SK-N-SH treated with all-trans-retinoic acid at 6 μM for 48 hours (cell line): ENCODE measurements around the gene ATP13A2.

Experiments used
- ATAC-seq: fragments of 200-7000 bp; cut with Tn5 transposase; 3 replicates; pipeline ENCODE4 v1.9.1; 2020; ENCODE audit warnings: mild to moderate bottlenecking, moderate library complexity
- ARNTL ChIP-seq: fragments of 450-650 bp; formaldehyde crosslinking; IDR thresholded peaks from 2 replicates; pipeline ENCODE4 v1.5.0; 2020; ENCODE audit warnings: low read depth, mild to moderate bottlenecking, moderate library complexity, borderline replicate concordance
- BACH2 ChIP-seq: fragments of 250-450 bp; sonication (Bioruptor Pico); IDR thresholded peaks from 2 replicates; pipeline ENCODE4 v1.9.0; 2021; ENCODE audit warnings: mild to moderate bottlenecking, borderline replicate concordance
- CSDC2 ChIP-seq: fragments of 250-450 bp; sonication (Bioruptor Pico); IDR thresholded peaks from 2 replicates; pipeline ENCODE4 v1.5.0; 2020; ENCODE audit warnings: mild to moderate bottlenecking, moderate library complexity
- CSRNP3 ChIP-seq: fragments of 250-450 bp; sonication (Bioruptor Pico); IDR thresholded peaks from 2 replicates; pipeline ENCODE4 v1.5.1; 2021; ENCODE audit warnings: mild to moderate bottlenecking, moderate library complexity
- ESRRG ChIP-seq: fragments of 250-450 bp; sonication (Bioruptor Pico); IDR thresholded peaks from 2 replicates; pipeline ENCODE4 v1.6.1; 2021; ENCODE audit warnings: mild to moderate bottlenecking
- GLIS3 ChIP-seq: fragments of 250-450 bp; sonication (Bioruptor Pico); IDR thresholded peaks from 2 replicates; pipeline ENCODE4 v1.5.0; 2020; ENCODE audit warnings: mild to moderate bottlenecking, moderate library complexity
- ISL1 ChIP-seq: fragments of 250-450 bp; sonication (Bioruptor Pico); IDR thresholded peaks from 2 replicates; pipeline ENCODE4 v2.1.2; 2022; ENCODE audit warnings: mild to moderate bottlenecking, moderate library complexity
- OSR1 ChIP-seq: fragments of 250-450 bp; sonication (Bioruptor Pico); IDR thresholded peaks from 2 replicates; pipeline ENCODE4 v1.8.0; 2022; ENCODE audit warnings: moderate library complexity, mild to moderate bottlenecking, inconsistent platforms
- PATZ1 ChIP-seq: fragments of 250-450 bp; sonication (Bioruptor Pico); IDR thresholded peaks from 2 replicates; pipeline ENCODE4 v1.8.0; 2020; ENCODE audit warnings: mild to moderate bottlenecking, moderate library complexity, borderline replicate concordance
- PPARA ChIP-seq: fragments of 250-450 bp; sonication (Bioruptor Pico); IDR thresholded peaks from 2 replicates; pipeline ENCODE4 v1.5.0; 2020; ENCODE audit warnings: mild to moderate bottlenecking, borderline replicate concordance
- RARB ChIP-seq: fragments of 250-450 bp; sonication (Bioruptor Pico); IDR thresholded peaks from 2 replicates; pipeline ENCODE4 v1.8.0; 2021; ENCODE audit warnings: mild to moderate bottlenecking, moderate library complexity
- SNAI2 ChIP-seq: fragments of 250-450 bp; sonication (Bioruptor Pico); IDR thresholded peaks from 2 replicates; pipeline ENCODE4 v1.5.0; 2020; ENCODE audit warnings: mild to moderate bottlenecking, moderate library complexity
- TCF4 ChIP-seq: fragments of 250-450 bp; sonication (Bioruptor Pico); IDR thresholded peaks from 2 replicates; pipeline ENCODE4 v1.8.0; 2021; ENCODE audit warnings: mild to moderate bottlenecking, moderate library complexity, borderline replicate concordance
- TOX ChIP-seq: fragments of 250-450 bp; sonication (Bioruptor Pico); IDR thresholded peaks from 2 replicates; pipeline ENCODE4 v1.8.0; 2021; ENCODE audit warnings: mild to moderate bottlenecking, moderate library complexity, borderline replicate concordance
- ZC3H10 ChIP-seq: fragments of 250-450 bp; sonication (Bioruptor Pico); IDR thresholded peaks from 2 replicates; pipeline ENCODE4 v1.5.1; 2021; ENCODE audit warnings: mild to moderate bottlenecking, moderate library complexity
- ZFP3 ChIP-seq: fragments of 250-450 bp; sonication (Bioruptor Pico); IDR thresholded peaks from 2 replicates; pipeline ENCODE4 v1.5.0; 2020; ENCODE audit warnings: mild to moderate bottlenecking, moderate library complexity
- ZFP30 ChIP-seq: fragments of 450-650 bp; formaldehyde crosslinking; IDR thresholded peaks from 2 replicates; pipeline ENCODE4 v1.5.0; 2022; ENCODE audit warnings: mild to moderate bottlenecking, moderate library complexity
- ZNF565 ChIP-seq: fragments of 450-650 bp; formaldehyde crosslinking; conservative IDR thresholded peaks from 2 replicates; pipeline ENCODE4 v1.5.0; 2020; ENCODE audit warnings: low read depth, mild to moderate bottlenecking, moderate library complexity
- ZNF70 ChIP-seq: fragments of 450-650 bp; formaldehyde crosslinking; IDR thresholded peaks from 2 replicates; pipeline ENCODE4 v1.5.0; 2020; ENCODE audit warnings: mild to moderate bottlenecking, moderate library complexity
- TF ChIP-seq, protein P1 (sequence below): fragments of 250-450 bp; sonication (Bioruptor Pico); IDR thresholded peaks from 2 replicates; pipeline ENCODE4 v1.5.1; 2020; ENCODE audit warnings: low read depth, mild to moderate bottlenecking, moderate library complexity
- TF ChIP-seq, protein P2 (sequence below): fragments of 250-450 bp; sonication (Bioruptor Pico); IDR thresholded peaks from 2 replicates; pipeline ENCODE4 v1.8.0; 2021; ENCODE audit warnings: low read depth, mild to moderate bottlenecking, moderate library complexity, borderline replicate concordance

The ATP13A2 gene

GRCh38 chr1:17045634-17046333, 34.1 kb upstream of the ATP13A2 start:
- peak; percentile 76 for ATAC-seq
- TF ChIP-seq ZFP3 (CRISPR knock-in tag) (no peak), ISL1 (CRISPR knock-in tag) (no peak), TOX (CRISPR knock-in tag) (no peak)

DNA sequence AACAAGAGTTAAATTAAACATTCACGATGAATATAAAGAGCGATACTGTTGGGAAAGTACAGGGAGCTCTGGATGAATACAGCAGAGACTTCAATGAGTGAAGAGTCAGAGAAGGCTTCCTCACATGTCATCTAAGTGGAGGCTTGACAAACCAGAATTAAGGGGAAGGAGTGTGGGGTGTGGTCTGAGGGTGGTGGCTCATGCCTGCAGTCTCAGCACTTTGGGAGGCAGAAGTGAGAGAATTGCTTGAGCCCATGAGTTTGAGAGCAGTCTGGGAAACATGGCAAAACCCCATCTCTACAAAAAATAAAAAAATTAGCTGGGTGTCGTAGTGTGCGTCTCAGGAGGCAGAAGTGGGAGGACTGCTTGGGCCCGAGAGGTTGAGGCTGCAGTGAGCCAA, 33.4 kb upstream of the ATP13A2 start:
- ATAC-seq, result no peak
- no peak for TF ChIP-seq ARNTL
- no peak for TF ChIP-seq ISL1 (CRISPR knock-in tag)
- TF ChIP-seq, protein P1, sequence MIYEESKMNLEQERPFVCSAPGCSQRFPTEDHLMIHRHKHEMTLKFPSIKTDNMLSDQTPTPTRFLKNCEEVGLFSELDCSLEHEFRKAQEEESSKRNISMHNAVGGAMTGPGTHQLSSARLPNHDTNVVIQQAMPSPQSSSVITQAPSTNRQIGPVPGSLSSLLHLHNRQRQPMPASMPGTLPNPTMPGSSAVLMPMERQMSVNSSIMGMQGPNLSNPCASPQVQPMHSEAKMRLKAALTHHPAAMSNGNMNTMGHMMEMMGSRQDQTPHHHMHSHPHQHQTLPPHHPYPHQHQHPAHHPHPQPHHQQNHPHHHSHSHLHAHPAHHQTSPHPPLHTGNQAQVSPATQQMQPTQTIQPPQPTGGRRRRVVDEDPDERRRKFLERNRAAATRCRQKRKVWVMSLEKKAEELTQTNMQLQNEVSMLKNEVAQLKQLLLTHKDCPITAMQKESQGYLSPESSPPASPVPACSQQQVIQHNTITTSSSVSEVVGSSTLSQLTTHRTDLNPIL, result no peak
- TF ChIP-seq ZNF70 (CRISPR knock-in tag), result no peak
- no peak for TF ChIP-seq ZFP3 (CRISPR knock-in tag)
- no peak for TF ChIP-seq GLIS3
- no peak for TF ChIP-seq PPARA
- TF ChIP-seq ESRRG (CRISPR knock-in tag), result no peak
- no peak for TF ChIP-seq OSR1 (CRISPR knock-in tag)
- TF ChIP-seq ZFP30 (CRISPR knock-in tag), result no peak
- no peak for TF ChIP-seq CSRNP3 (CRISPR knock-in tag)

- ATAC-seq, result no peak
- no peak for TF ChIP-seq ZFP3 (CRISPR knock-in tag)
- TF ChIP-seq, protein P2, sequence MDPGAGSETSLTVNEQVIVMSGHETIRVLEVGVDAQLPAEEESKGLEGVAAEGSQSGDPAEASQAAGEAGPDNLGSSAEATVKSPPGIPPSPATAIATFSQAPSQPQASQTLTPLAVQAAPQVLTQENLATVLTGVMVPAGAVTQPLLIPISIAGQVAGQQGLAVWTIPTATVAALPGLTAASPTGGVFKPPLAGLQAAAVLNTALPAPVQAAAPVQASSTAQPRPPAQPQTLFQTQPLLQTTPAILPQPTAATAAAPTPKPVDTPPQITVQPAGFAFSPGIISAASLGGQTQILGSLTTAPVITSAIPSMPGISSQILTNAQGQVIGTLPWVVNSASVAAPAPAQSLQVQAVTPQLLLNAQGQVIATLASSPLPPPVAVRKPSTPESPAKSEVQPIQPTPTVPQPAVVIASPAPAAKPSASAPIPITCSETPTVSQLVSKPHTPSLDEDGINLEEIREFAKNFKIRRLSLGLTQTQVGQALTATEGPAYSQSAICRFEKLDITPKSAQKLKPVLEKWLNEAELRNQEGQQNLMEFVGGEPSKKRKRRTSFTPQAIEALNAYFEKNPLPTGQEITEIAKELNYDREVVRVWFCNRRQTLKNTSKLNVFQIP (CRISPR knock-in tag), result no peak
- TF ChIP-seq CSRNP3 (CRISPR knock-in tag), result no peak
- TF ChIP-seq ARNTL, result no peak
- TF ChIP-seq ZNF70 (CRISPR knock-in tag), result no peak
- TF ChIP-seq ISL1 (CRISPR knock-in tag), result no peak
- TF ChIP-seq ZNF565 (CRISPR knock-in tag), result no peak
- no peak for TF ChIP-seq OSR1 (CRISPR knock-in tag)
- no peak for TF ChIP-seq TCF4 (CRISPR knock-in tag)
- TF ChIP-seq GLIS3, result no peak
- TF ChIP-seq, protein P1, result no peak
- no peak for TF ChIP-seq PATZ1
- no peak for TF ChIP-seq CSDC2 (CRISPR knock-in tag)
- TF ChIP-seq ZFP30 (CRISPR knock-in tag), result no peak
- no peak for TF ChIP-seq ZC3H10 (CRISPR knock-in tag)
- no peak for TF ChIP-seq ESRRG (CRISPR knock-in tag)
- no peak for TF ChIP-seq BACH2
- no peak for TF ChIP-seq RARB (CRISPR knock-in tag)
- TF ChIP-seq SNAI2 (CRISPR knock-in tag), result no peak
Measured at GRCh38 chr1:17043676-17044075, 31.9 kb upstream of the ATP13A2 start.
